Stimulated activated CD4-positive, alpha-beta T cell treated with anti-CD3 and anti-CD28 coated beads, Interleukin-4, amount 100 ng/mL, for 4 hours (primary cell): ENCODE data around the gene ASB13.
"Not testable (repeated sequence)": the region's sequence is repeated elsewhere in the genome, so short reads cannot be mapped to it uniquely, and the experiment has no call there.

Experiments used
- DNase-seq, 2 experiments: peaks; one replicate each; pipeline ENCODE4 v3.0.0-alpha.2; 2020

The ASB13 gene

GRCh38 chr10:5603848-5604170 is 62.6 kb downstream of the ASB13 start:
- no peak for DNase-seq

- no peak for DNase-seq
Observed at GRCh38 chr10:5603091-5603847, 63.1 kb downstream of the ASB13 start.

- no peak for DNase-seq
Observed at GRCh38 chr10:5601826-5602495, 64.4 kb downstream of the ASB13 start.

- DNase-seq, result no peak
Observed at GRCh38 chr10:5600908-5601307, 65.5 kb downstream of the ASB13 start.

GRCh38 chr10:5599613-5600520 is 66.5 kb downstream of the ASB13 start:
- no peak for DNase-seq

GRCh38 chr10:5598085-5598690 is 68.2 kb downstream of the ASB13 start:
- no peak for DNase-seq

GRCh38 chr10:5596611-5597341 is 69.6 kb downstream of the ASB13 start:
- no peak for DNase-seq

GRCh38 chr10:5595994-5596471 is 70.4 kb downstream of the ASB13 start:
- no peak for DNase-seq

- no peak for DNase-seq
Observed at GRCh38 chr10:5595591-5595990, 70.8 kb downstream of the ASB13 start.

- no peak for DNase-seq
Observed at GRCh38 chr10:5595095-5595494, 71.3 kb downstream of the ASB13 start.

- DNase-seq, result no peak
Observed at GRCh38 chr10:5594271-5595049, 71.9 kb downstream of the ASB13 start.

GRCh38 chr10:5593347-5593746 is 73.0 kb downstream of the ASB13 start:
- DNase-seq, result not testable (repeated sequence)

GRCh38 chr10:5592070-5592469 is 74.3 kb downstream of the ASB13 start:
- DNase-seq, result no peak

- no peak for DNase-seq
Observed at GRCh38 chr10:5591336-5591824, 75.0 kb downstream of the ASB13 start.

- DNase-seq, result no peak
Observed at GRCh38 chr10:5590816-5591215, 75.6 kb downstream of the ASB13 start.

- DNase-seq, result no peak
Observed at GRCh38 chr10:5589661-5590511, 76.5 kb downstream of the ASB13 start.

GRCh38 chr10:5589011-5589660 is 77.3 kb downstream of the ASB13 start:
- DNase-seq, result no peak
